ENCODE results near the gene LCE6A.

The LCE6A gene, protein sequence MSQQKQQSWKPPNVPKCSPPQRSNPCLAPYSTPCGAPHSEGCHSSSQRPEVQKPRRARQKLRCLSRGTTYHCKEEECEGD

DNA sequence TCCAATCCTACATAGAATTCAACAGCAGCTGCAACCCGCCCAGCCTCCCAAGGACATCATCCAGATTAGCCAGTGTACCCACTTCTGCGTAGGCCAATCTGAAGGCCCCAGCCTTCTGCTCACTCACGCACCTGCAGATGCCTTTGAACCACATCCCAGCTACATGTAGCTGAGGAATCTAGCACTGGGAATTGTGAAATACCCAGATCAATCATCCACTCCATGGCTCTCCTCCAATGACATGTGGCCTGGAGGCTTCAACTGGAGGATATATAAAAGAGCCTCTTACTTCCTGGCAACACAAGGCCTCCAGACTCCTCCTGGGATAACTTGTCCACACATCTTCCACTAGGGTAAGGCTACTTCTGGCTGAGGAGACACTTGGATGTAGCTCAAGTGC is at the start of gene LCE6A:
Gene LCE6A (plus strand): TSS at position 301 of the 400 bp plus-strand sequence. CDS start 665 bp downstream, outside the sequence.
- TF ChIP-seq, protein P1, sequence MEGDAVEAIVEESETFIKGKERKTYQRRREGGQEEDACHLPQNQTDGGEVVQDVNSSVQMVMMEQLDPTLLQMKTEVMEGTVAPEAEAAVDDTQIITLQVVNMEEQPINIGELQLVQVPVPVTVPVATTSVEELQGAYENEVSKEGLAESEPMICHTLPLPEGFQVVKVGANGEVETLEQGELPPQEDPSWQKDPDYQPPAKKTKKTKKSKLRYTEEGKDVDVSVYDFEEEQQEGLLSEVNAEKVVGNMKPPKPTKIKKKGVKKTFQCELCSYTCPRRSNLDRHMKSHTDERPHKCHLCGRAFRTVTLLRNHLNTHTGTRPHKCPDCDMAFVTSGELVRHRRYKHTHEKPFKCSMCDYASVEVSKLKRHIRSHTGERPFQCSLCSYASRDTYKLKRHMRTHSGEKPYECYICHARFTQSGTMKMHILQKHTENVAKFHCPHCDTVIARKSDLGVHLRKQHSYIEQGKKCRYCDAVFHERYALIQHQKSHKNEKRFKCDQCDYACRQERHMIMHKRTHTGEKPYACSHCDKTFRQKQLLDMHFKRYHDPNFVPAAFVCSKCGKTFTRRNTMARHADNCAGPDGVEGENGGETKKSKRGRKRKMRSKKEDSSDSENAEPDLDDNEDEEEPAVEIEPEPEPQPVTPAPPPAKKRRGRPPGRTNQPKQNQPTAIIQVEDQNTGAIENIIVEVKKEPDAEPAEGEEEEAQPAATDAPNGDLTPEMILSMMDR (IDR thresholded peaks at IDR 0.05; ENCODE audit: low read depth, low read length) = no peak
- H3K4me3 ChIP-seq (ENCODE audit: low read depth, low read length) = no peak within 1 kb of the TSS

DNA sequence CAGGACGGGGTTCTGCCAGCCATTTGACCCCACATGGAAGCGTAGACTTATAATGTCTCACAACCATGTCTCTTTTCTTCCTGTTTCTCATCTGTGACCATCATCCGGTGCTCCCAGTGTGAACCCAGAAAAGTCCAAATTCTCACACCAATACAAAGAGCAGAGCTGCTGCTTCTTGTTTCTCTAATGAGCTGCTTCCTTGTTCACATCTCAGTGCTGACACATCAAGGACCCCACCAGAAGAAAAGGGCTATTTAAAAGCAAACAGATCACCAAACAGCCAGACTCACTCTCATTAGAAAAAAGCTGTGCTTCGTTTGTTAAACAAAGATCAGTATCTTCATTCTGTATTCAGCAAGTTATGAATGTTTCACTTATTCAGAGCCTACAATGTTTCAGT is 47.0 kb upstream of the LCE6A start:
- H3K4me3 ChIP-seq (ENCODE audit: low read depth, low read length) = no peak overlapping the region
- TF ChIP-seq, protein P1 (IDR thresholded peaks at IDR 0.05; ENCODE audit: low read depth, low read length) = no peak

DNA sequence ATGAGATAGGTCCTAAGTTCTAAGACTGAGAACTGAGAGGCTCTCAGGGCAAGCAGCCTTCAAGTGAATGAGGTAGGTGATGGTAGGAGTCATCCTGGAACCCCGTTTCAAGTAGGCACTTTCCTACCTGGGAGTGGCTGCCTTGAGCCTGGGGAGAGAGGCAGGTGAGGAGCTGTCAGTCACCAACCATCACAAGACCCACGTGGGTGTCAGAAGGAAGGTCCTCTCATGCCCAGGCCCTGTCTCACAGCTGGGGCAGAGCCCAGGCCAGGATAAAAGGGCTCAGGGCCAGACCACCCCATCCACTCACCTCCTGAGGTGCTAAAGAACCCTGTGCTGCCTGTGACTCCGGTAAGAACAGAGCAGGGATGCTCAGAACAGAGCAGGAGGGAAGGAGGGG is 46.2 kb upstream of the LCE6A start, which contains the start of gene LCE1D:
Gene LCE1D (plus strand): TSS at position 301 of the 400 bp plus-strand sequence. CDS start 1,074 bp downstream, outside the sequence.
- TF ChIP-seq, protein P1 (IDR thresholded peaks at IDR 0.05; ENCODE audit: low read depth, low read length) = no peak
- H3K4me3 ChIP-seq (ENCODE audit: low read depth, low read length) = no peak within 1 kb of the TSS

DNA sequence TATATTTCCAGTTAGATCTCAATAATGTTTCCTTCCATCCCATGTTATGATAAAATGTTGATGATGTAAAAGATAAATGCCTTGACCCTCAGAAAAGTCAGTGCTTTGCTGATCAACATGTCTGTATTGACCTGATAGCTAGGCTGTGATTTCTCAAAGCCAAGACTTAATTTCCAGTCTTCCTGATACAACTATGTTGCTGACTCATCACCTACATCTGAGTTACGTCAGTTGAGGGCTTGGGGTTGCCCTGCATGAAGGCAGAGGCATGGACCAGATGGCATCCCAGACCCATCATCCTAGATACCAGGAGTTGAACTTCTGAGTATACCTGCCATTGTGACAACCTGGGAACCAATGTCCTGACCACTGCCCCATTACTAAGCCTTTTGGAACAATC is 41.3 kb upstream of the LCE6A start:
- TF ChIP-seq, protein P1 (IDR thresholded peaks at IDR 0.05; ENCODE audit: low read depth, low read length) = no peak
- H3K4me3 ChIP-seq (ENCODE audit: low read depth, low read length) = no peak overlapping the region

DNA sequence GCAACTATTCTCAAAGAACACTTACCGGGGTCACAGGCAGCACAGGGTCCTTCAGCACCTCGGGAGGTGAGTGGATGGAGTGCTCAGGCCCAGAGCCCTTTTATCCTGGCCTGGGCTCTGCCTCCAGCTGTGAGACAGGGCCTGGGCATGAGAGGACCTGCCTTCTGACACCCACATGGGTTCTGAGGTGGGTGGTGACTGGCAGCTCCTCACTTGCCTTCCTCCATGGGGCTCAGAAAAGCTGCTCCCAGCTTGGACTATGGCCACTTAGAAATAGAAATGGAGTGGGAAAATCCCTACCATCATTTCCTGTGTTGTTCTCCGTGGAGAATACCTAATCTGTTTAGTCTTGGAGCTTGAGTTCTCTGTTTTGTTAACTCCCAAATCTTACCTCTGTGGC is 36.1 kb upstream of the LCE6A start, which contains the start of gene LCE1C:
Gene LCE1C (minus strand): TSS at position 76 of the 400 bp plus-strand sequence. CDS start 1,173 bp downstream, outside the sequence.
- TF ChIP-seq, protein P1 (IDR thresholded peaks at IDR 0.05; ENCODE audit: low read depth, low read length) = no peak

DNA sequence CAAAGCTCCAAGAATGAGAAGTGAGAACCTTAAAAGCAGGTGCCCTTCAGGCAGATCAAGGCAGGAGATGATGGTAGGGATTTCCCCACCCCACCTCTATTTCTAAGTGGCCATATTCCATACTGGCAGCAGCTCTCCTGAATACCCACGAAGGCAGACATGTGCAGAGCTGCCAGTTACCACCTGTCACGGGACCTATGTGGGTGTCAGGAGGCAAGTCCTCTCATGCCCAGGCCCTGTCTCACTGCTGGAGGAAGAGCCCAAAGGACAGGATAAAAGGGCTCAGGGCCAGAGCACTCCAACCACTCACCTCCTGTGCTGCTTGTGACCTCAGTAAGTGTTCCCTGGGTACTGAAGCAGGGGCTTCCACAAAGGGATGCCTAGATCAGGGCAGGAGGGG is 31.6 kb upstream of the LCE6A start:
- H3K4me3 ChIP-seq (ENCODE audit: low read depth, low read length) = no peak overlapping the region
- TF ChIP-seq, protein P1 (IDR thresholded peaks at IDR 0.05; ENCODE audit: low read depth, low read length) = no peak

More for the DNA sequence above, 36.1 kb upstream of the LCE6A start, which contains the start of gene LCE1C:
- no peak within 1 kb of the TSS for H3K4me3 ChIP-seq (ENCODE audit: low read depth, low read length)

DNA sequence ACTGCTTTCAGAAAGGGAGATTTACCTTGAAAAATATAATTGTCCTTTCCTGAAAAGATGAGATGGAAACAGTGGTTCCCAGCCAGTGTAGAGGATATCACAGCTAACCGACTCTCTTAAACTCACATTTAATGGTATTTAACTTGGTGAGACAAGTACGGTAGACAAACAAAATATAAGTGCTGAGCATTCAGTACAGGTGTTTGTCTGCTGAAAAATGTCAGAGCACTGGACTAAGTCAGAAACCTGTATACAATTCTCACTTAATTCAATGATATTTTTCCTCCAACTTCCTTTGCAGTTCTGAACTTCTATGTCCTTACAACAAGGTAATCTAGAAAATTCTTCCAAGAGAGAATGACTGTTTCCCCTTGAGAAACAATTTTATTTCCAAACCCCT is 31.0 kb upstream of the LCE6A start, which contains the start of gene LCE1B:
Gene LCE1B (plus strand): TSS at position 301 of the 400 bp plus-strand sequence. CDS start 476 bp downstream, outside the sequence.
- TF ChIP-seq, protein P1 (IDR thresholded peaks at IDR 0.05; ENCODE audit: low read depth, low read length) = no peak
- no peak within 1 kb of the TSS for H3K4me3 ChIP-seq (ENCODE audit: low read depth, low read length)

Data from WI38 (cell line).